Measurements from ENCODE around the gene TSPAN9. TPM values are rescaled to one million over a fixed set of nuclear protein-coding genes. Genes with fewer than 3 reads are reported as not detected.

TSPAN9 gene
- polyA plus RNA-seq, 3 donors: 0.15 to 0.34 (median 0.25) TPM

- H3K4me3 Mint-ChIP-seq: no peak overlapping the region
- no peak overlapping the region for H2AFZ ChIP-seq (ENCODE audit: insufficient read depth, low read depth, low read length, poor library complexity, severe bottlenecking)
- H3K36me3 Mint-ChIP-seq: no peaks in the 10 kb centered on the region
- 83% methylated on average over 1 of the region's 3 CpGs for WGBS (ENCODE audit: insufficient coverage)
- no peaks in the 10 kb centered on the region for H4K20me1 ChIP-seq (ENCODE audit: insufficient read depth, low read length)
- DNase-seq: no peak
- no peak overlapping the region for H3K9ac ChIP-seq (ENCODE audit: insufficient read depth, low read length, poor library complexity, severe bottlenecking)
- TF ChIP-seq CTCF (IDR thresholded peaks at IDR 0.05): no peak
- H3K4me1 Mint-ChIP-seq: peaks cover 11% of the 10 kb centered on the region
- no peaks in the 10 kb centered on the region for H3K36me3 ChIP-seq (replicated peaks in 1 of 2; ENCODE audit: control insufficient read depth in 1 of 2, insufficient read depth in 2 of 2, low read length in 2 of 2)
- peaks cover 0 to 8% (median 3%) of the 10 kb centered on the region in 7 donors for H3K9me3 Mint-ChIP-seq
- H3K4me3 ChIP-seq (replicated peaks in 1 of 3; ENCODE audit: low read depth in 2 of 3, low read length in 3 of 3): no peak overlapping the region
- no peak overlapping the region for H3K27ac Mint-ChIP-seq
- peaks cover 8 to 10% of the 10 kb centered on the region in 2 donors for H3K4me1 ChIP-seq (ENCODE audit: control insufficient read depth in 1 of 2, insufficient read depth in 2 of 2, low read length in 2 of 2)
- no peaks in the 10 kb centered on the region for H3K79me2 ChIP-seq (ENCODE audit: insufficient read depth, low read length)
- H3K9me3 ChIP-seq (replicated peaks in 1 of 2; ENCODE audit: control insufficient read depth in 1 of 2, insufficient read depth in 1 of 2, low read length in 2 of 2): peaks cover 0 to 5% of the 10 kb centered on the region in 2 donors
- H3K27ac ChIP-seq (ENCODE audit: low read depth in 1 of 2, low read length in 2 of 2): no peak overlapping the region
- no peak overlapping the region for H3K4me2 ChIP-seq (replicated peaks; ENCODE audit: extremely low read depth, low read length, poor library complexity, severe bottlenecking)
- H3K27me3 ChIP-seq (ENCODE audit: control insufficient read depth in 2 of 2, insufficient read depth in 2 of 2, low read length in 2 of 2): no peaks in the 10 kb centered on the region
- H3K27me3 Mint-ChIP-seq (ENCODE audit: low read depth in 3 of 3): peaks cover 3 to 11% (median 5%) of the 10 kb centered on the region in 3 donors
- intact Hi-C loops (cut with micrococcal nuclease): no loop called here
These were observed 149.1 kb downstream of the TSPAN9 start for GRCh38 chr12:3226264-3226663.

- H2AFZ ChIP-seq (ENCODE audit: insufficient read depth, low read depth, low read length, poor library complexity, severe bottlenecking): no peak overlapping the region
- no peak for TF ChIP-seq CTCF (IDR thresholded peaks at IDR 0.05)
- H3K27ac Mint-ChIP-seq: no peak overlapping the region
- H3K27me3 ChIP-seq (ENCODE audit: control insufficient read depth in 2 of 2, insufficient read depth in 2 of 2, low read length in 2 of 2): no peaks in the 10 kb centered on the region
- H3K27ac ChIP-seq (ENCODE audit: low read depth in 1 of 2, low read length in 2 of 2): no peak overlapping the region
- DNase-seq: no peak
- no peaks in the 10 kb centered on the region for H4K20me1 ChIP-seq (ENCODE audit: insufficient read depth, low read length)
- H3K36me3 ChIP-seq (replicated peaks in 1 of 2; ENCODE audit: control insufficient read depth in 1 of 2, insufficient read depth in 2 of 2, low read length in 2 of 2): no peaks in the 10 kb centered on the region
- H3K79me2 ChIP-seq (ENCODE audit: insufficient read depth, low read length): no peaks in the 10 kb centered on the region
- H3K4me3 ChIP-seq (replicated peaks in 1 of 3; ENCODE audit: low read depth in 2 of 3, low read length in 3 of 3): no peak overlapping the region
- H3K4me2 ChIP-seq (replicated peaks; ENCODE audit: extremely low read depth, low read length, poor library complexity, severe bottlenecking): no peak overlapping the region
- WGBS (ENCODE audit: insufficient coverage): 94% methylated on average over 11 of the region's 17 CpGs
- H3K9me3 ChIP-seq (replicated peaks in 1 of 2; ENCODE audit: control insufficient read depth in 1 of 2, insufficient read depth in 1 of 2, low read length in 2 of 2): peaks cover 0 to 5% of the 10 kb centered on the region in 2 donors
- peaks cover 8 to 10% of the 10 kb centered on the region in 2 donors for H3K4me1 ChIP-seq (ENCODE audit: control insufficient read depth in 1 of 2, insufficient read depth in 2 of 2, low read length in 2 of 2)
- H3K4me3 Mint-ChIP-seq: no peak overlapping the region
- H3K27me3 Mint-ChIP-seq (ENCODE audit: low read depth in 3 of 3): peaks cover 3 to 11% (median 5%) of the 10 kb centered on the region in 3 donors
- peaks cover 0 to 8% (median 3%) of the 10 kb centered on the region in 7 donors for H3K9me3 Mint-ChIP-seq
- intact Hi-C loops (cut with micrococcal nuclease): no loop called here
- no peak overlapping the region for H3K9ac ChIP-seq (ENCODE audit: insufficient read depth, low read length, poor library complexity, severe bottlenecking)
- H3K4me1 Mint-ChIP-seq: peaks cover 11% of the 10 kb centered on the region
- H3K36me3 Mint-ChIP-seq: no peaks in the 10 kb centered on the region
These were observed 150.1 kb downstream of the TSPAN9 start for GRCh38 chr12:3227076-3227975.
